HepG2 (cell line): Measurements from ENCODE around the gene KLRG1. TPM values are rescaled to one million over a fixed set of nuclear protein-coding genes. Genes with fewer than 3 reads are reported as not detected.

Source experiments
- ATAC-seq: fragments of 200-7000 bp; cut with Tn5 transposase; 3 replicates; pipeline ENCODE4 v1.9.1; 2020; ENCODE audit warnings: mild to moderate bottlenecking, moderate library complexity
- BruUV-seq: library from RNA; stranded (reverse); fragments of 400-500 nt; replicated peaks from 2 replicates; lab custom pipeline; 2021; lab: Mats Ljungman, UMichigan
- CTCF ChIA-PET: fragments of 300-600 bp; formaldehyde crosslinking; extraction: SDS; loops from one replicate; lab custom pipeline; 2021; ENCODE audit warnings: low total read pairs, inconsistent platforms, low intra/inter-chr PET ratio; lab: Yijun Ruan, JAX
- POLR2A ChIA-PET: fragments of 350-600 bp; sonication (Branson Sonifier 250); formaldehyde crosslinking; loops from one replicate; lab custom pipeline; 2020; ENCODE audit warnings: antibody characterized with exemption, inconsistent platforms; lab: Yijun Ruan, JAX
- DNase-seq: peaks from one replicate; pipeline ENCODE4 v3.0.0-alpha.2; 2015; ENCODE audit warnings: low spot score
- FAIRE-seq: peaks from 3 replicates; lab custom pipeline; 2011; peaks lifted over from hg19 to GRCh38; lab: Jason Lieb, UNC
- H2AFZ ChIP-seq: one replicate; pipeline ENCODE4 v1.6.1; 2011; ENCODE audit warnings: low read length, inconsistent platforms
- H3K27ac ChIP-seq: fragments of 300-600 bp; 3 replicates; pipeline ENCODE4 v1.8.0; 2011; ENCODE audit warnings: mixed run types, mild to moderate bottlenecking, mixed read lengths, low read length, inconsistent platforms; ENCODE audit not compliant: insufficient read depth; ENCODE audit errors: extremely low read length
- H3K27me3 ChIP-seq, 2 experiments: fragments of 200-600 bp in 1 of 2; 2 replicates in 1 of 2; 3 replicates in 1 of 2; pipeline versions ENCODE4 v1.6.0 to v1.8.0; 2011; ENCODE audit warnings: low read length in 2 of 2, mild to moderate bottlenecking in 2 of 2, moderate library complexity in 2 of 2, inconsistent platforms in 1 of 2; ENCODE audit not compliant: insufficient read depth in 2 of 2, control insufficient read depth in 1 of 2
- H3K36me3 ChIP-seq, 2 experiments: fragments of 200-600 bp in 1 of 2; replicated peaks in 1 of 2; 2 replicates in 1 of 2; 3 replicates in 1 of 2; pipeline versions ENCODE4 v1.5.1 to v1.8.0; 2011; ENCODE audit warnings: low read length in 2 of 2, inconsistent platforms in 1 of 2; ENCODE audit not compliant: insufficient read depth in 2 of 2, control insufficient read depth in 1 of 2
- H3K4me1 ChIP-seq: 2 replicates; pipeline ENCODE4 v1.5.1; 2012; ENCODE audit warnings: low read length, inconsistent platforms; ENCODE audit not compliant: insufficient read depth
- H3K4me2 ChIP-seq: 2 replicates; pipeline ENCODE4 v1.6.0; 2011; ENCODE audit warnings: low read depth, low read length, inconsistent platforms
- H3K4me3 ChIP-seq, 3 experiments: fragments of 200-600 bp in 1 of 3; sonication (generic), shearing (Covaris generic) in 1 of 3; replicated peaks in 1 of 3; 2 replicates each; pipeline ENCODE4 v1.5.1; 2011 to 2016; ENCODE audit warnings: low read length in 3 of 3, inconsistent platforms in 2 of 3, low read depth in 2 of 3, mild to moderate bottlenecking in 2 of 3, control low read depth in 1 of 3, mixed read lengths in 1 of 3; ENCODE audit not compliant: insufficient read depth in 1 of 3
- H3K79me2 ChIP-seq: one replicate; pipeline ENCODE4 v1.6.1; 2011; ENCODE audit warnings: low read length, inconsistent platforms; ENCODE audit not compliant: insufficient read depth
- H3K9ac ChIP-seq: 2 replicates; pipeline ENCODE4 v1.6.0; 2011; ENCODE audit warnings: mild to moderate bottlenecking, low read depth, low read length, inconsistent platforms; ENCODE audit not compliant: insufficient read depth
- H3K9me3 ChIP-seq: 2 replicates; pipeline ENCODE4 v1.5.1; 2012; ENCODE audit warnings: mild to moderate bottlenecking, low read length
- H4K20me1 ChIP-seq: 2 replicates; pipeline ENCODE4 v1.6.0; 2011; ENCODE audit warnings: inconsistent platforms, mild to moderate bottlenecking, low read length, moderate library complexity; ENCODE audit not compliant: insufficient read depth
- FIP1L1 ChIP-seq: fragments of 200-400 bp; formaldehyde crosslinking; IDR thresholded peaks from 2 replicates; pipeline ENCODE4 v1.6.1; 2018; ENCODE audit warnings: low read depth, mild to moderate bottlenecking, low read length, moderate library complexity, borderline replicate concordance; ENCODE audit not compliant: insufficient read depth
- JUND ChIP-seq: sonication (generic); formaldehyde crosslinking; IDR thresholded peaks from 2 replicates; pipeline ENCODE4 v1.8.0; 2022; ENCODE audit warnings: mild to moderate bottlenecking, missing genetic modification reagents
- MTF2 ChIP-seq: sonication (generic); formaldehyde crosslinking; IDR thresholded peaks from 2 replicates; pipeline ENCODE4 v1.5.0; 2020; ENCODE audit warnings: missing genetic modification reagents, borderline replicate concordance
- NR3C1 ChIP-seq: sonication (generic); formaldehyde crosslinking; IDR thresholded peaks from 2 replicates; pipeline ENCODE4 v1.4.0; 2020; ENCODE audit warnings: missing genetic modification reagents
- PHF21A ChIP-seq: sonication (generic); formaldehyde crosslinking; IDR thresholded peaks from 2 replicates; pipeline ENCODE4 v1.5.0; 2020; ENCODE audit warnings: mild to moderate bottlenecking, missing genetic modification reagents
- SPEN ChIP-seq: sonication (generic); formaldehyde crosslinking; IDR thresholded peaks from 2 replicates; pipeline ENCODE4 v1.5.1; 2020; ENCODE audit warnings: low read depth, mild to moderate bottlenecking, missing genetic modification reagents
- TOPORS ChIP-seq: sonication (generic); formaldehyde crosslinking; IDR thresholded peaks from 2 replicates; pipeline ENCODE4 v1.8.0; 2023; ENCODE audit warnings: mild to moderate bottlenecking, missing genetic modification reagents
- TP53 ChIP-seq: sonication (generic); formaldehyde crosslinking; conservative IDR thresholded peaks from 2 replicates; pipeline ENCODE4 v1.4.0; 2020; ENCODE audit warnings: missing genetic modification reagents
- ZNF3 ChIP-seq: IDR thresholded peaks from 2 replicates; pipeline ENCODE4 v1.7.0; 2017; ENCODE audit warnings: inconsistent platforms
- ZNF572 ChIP-seq: sonication (generic); formaldehyde crosslinking; IDR thresholded peaks from 2 replicates; pipeline ENCODE4 v1.5.1; 2020; ENCODE audit warnings: mild to moderate bottlenecking, missing genetic modification reagents
- ZNF766 ChIP-seq: sonication (generic); formaldehyde crosslinking; IDR thresholded peaks from 2 replicates; pipeline ENCODE4 v1.5.0; 2020; ENCODE audit warnings: missing genetic modification reagents, borderline replicate concordance
- WGBS: methylation state at CpG from one replicate; pipeline ENCODE4 v1.1.6; 2017; ENCODE audit warnings: low lambda C conversion rate; 5-methylcytosine and 5-hydroxymethylcytosine counted together
- in situ Hi-C: cut with HindIII; loops from 2 replicates; pipeline ENCODE4 v1.10.0; 2017; ENCODE audit warnings: low pct_unique_long_range_greater_than_20kb; ENCODE audit not compliant: extremely low pct_ligation_motif_present
- intact Hi-C: fragments of 100-400 bp; cut with micrococcal nuclease; formaldehyde crosslinking; loops from one replicate; pipeline ENCODE4 v1.10.0; 2022; ENCODE audit not compliant: unreplicated experiment
- polyA plus RNA-seq, 8 experiments: library from polyadenylated mRNA; depleted of rRNA in 3 of 8; stranded (reverse) in 7 of 8; unstranded in 1 of 8; fragments of >200 nt; fragmentation: Illumina TruSeq in 4 of 8; extraction: Trizol in 4 of 8; gene quantifications; 2 replicates each; pipeline versions ENCODE4 v1.2.1 to v1.2.3, GENCODE V29; 2011 to 2016; ENCODE audit warnings: low read depth in 4 of 8, missing spikeins in 1 of 8, mixed read lengths in 1 of 8; ENCODE audit not compliant: insufficient read depth in 1 of 8
- total RNA-seq, 5 experiments: library from RNA; depleted of rRNA; stranded (reverse); fragments of >200 nt; fragmentation: Illumina TruSeq; extraction: Trizol; gene quantifications; 2 replicates each; pipeline ENCODE4 v1.2.3, GENCODE V29; 2016; ENCODE audit warnings: low read depth in 1 of 5
- TF ChIP-seq, protein P1 (sequence below): sonication (generic); formaldehyde crosslinking; IDR thresholded peaks from 2 replicates; pipeline ENCODE4 v1.9.0; 2021; ENCODE audit warnings: missing genetic modification reagents, borderline replicate concordance
- TF ChIP-seq, protein P2 (sequence below): sonication (generic); formaldehyde crosslinking; IDR thresholded peaks from 2 replicates; pipeline ENCODE4 v1.4.0; 2020; ENCODE audit warnings: missing genetic modification reagents, borderline replicate concordance
- TF ChIP-seq, protein P3 (sequence below): sonication (generic); formaldehyde crosslinking; IDR thresholded peaks from 2 replicates; pipeline ENCODE4 v1.4.0; 2020; ENCODE audit warnings: missing genetic modification reagents

KLRG1 gene
- total and polyA plus RNA-seq, 2 of the 13 experiments (the other 11 are each of a cell fraction or from before 2014, with no cell fraction given) = 1.2 to 1.7 TPM

DNA sequence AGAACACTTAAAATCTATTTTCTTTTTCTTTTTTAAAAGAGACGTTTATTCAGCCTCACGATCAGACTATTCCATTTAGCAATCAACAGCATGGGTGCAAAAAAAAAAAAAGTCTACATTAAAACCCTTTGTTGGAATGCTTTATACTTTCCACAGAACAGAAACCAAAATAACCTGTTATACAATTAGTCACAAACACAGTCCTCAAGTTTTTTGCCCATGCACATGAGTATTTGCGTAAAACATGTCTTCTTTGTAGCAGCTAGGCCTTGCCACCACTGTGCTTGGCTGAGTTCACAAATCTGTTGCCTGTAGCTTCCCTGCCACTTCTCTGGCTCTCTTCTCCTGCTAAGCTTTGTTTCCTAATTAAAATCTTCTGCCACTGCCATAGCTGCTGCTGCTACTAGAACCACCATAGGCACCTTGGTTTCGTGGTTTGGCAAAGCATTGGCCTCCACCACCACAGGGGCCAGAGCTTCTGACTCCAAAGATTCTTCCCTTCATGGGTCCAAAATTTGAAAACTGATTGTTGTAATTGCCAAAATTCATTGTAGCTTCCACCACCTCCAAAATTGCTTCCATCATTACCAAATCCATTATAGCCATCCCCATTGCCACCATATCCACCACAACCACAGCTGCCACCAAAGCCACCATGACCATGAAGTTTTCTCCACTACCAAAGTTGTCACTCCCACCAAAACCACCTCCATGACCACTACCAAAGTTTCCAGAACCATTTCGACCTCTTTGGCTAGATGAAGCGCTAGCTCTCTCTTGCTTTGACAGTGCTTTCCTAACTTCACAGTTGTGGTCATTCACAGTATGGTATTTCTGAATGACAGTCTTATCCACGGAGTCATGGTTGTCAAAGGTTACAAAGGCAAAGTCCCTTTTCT lies 38.1 kb downstream of the KLRG1 start (continued):
- TF ChIP-seq, protein P1, sequence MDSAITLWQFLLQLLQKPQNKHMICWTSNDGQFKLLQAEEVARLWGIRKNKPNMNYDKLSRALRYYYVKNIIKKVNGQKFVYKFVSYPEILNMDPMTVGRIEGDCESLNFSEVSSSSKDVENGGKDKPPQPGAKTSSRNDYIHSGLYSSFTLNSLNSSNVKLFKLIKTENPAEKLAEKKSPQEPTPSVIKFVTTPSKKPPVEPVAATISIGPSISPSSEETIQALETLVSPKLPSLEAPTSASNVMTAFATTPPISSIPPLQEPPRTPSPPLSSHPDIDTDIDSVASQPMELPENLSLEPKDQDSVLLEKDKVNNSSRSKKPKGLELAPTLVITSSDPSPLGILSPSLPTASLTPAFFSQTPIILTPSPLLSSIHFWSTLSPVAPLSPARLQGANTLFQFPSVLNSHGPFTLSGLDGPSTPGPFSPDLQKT (CRISPR knock-in tag) = no peak

DNA sequence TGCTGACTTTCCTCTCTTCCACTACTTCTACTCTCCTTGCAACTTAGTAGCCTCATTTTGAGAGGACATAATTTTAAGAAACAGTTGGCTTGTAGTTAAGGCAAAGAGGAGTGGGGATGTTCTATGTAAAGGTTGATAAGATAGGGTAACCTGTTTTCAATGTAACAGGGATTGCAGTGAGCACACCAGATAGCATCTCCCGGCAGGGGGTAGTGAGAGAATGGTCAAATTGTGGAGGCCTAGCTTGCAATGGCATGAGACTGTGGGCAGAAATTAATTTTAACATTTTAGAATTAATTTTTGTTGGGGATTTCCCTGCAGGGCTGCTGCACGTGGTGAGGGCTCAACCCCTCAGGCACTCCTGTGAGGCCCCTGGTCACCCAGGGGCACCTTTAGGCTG lies 41.4 kb downstream of the KLRG1 start:
- H3K79me2 ChIP-seq = no peaks in the 10 kb centered on the region
- in situ Hi-C loops (loop anchor here (25.0 kb wide), 1 partner anchor 93 kb away; the partner anchor contains the start of gene M6PR), intact Hi-C loops (loop anchor here (5.0 kb wide), 1 partner anchor 43 kb away; the partner anchor contains the start of gene KLRG1)
- CTCF ChIA-PET = no interaction called here
- H3K4me3 ChIP-seq = no peak overlapping the region
- no peak for DNase-seq
- BruUV-seq = no TSS peak
- no peaks in the 10 kb centered on the region for H3K36me3 ChIP-seq
- H3K9me3 ChIP-seq = no peaks in the 10 kb centered on the region
- ATAC-seq = no peak
- H3K4me2 ChIP-seq = no peak overlapping the region
- TF ChIP-seq TOPORS (no peak), SPEN (CRISPR knock-in tag) (no peak), PHF21A (CRISPR knock-in tag) (no peak), ZNF572 (CRISPR knock-in tag) (no peak), NR3C1 (no peak), ZNF766 (CRISPR knock-in tag) (no peak), MTF2 (CRISPR knock-in tag) (no peak), ZNF3 (CRISPR knock-in tag) (no peak), FIP1L1 (no peak), TP53 (CRISPR knock-in tag) (no peak), JUND (CRISPR knock-in tag) (no peak)
- TF ChIP-seq, protein P2, sequence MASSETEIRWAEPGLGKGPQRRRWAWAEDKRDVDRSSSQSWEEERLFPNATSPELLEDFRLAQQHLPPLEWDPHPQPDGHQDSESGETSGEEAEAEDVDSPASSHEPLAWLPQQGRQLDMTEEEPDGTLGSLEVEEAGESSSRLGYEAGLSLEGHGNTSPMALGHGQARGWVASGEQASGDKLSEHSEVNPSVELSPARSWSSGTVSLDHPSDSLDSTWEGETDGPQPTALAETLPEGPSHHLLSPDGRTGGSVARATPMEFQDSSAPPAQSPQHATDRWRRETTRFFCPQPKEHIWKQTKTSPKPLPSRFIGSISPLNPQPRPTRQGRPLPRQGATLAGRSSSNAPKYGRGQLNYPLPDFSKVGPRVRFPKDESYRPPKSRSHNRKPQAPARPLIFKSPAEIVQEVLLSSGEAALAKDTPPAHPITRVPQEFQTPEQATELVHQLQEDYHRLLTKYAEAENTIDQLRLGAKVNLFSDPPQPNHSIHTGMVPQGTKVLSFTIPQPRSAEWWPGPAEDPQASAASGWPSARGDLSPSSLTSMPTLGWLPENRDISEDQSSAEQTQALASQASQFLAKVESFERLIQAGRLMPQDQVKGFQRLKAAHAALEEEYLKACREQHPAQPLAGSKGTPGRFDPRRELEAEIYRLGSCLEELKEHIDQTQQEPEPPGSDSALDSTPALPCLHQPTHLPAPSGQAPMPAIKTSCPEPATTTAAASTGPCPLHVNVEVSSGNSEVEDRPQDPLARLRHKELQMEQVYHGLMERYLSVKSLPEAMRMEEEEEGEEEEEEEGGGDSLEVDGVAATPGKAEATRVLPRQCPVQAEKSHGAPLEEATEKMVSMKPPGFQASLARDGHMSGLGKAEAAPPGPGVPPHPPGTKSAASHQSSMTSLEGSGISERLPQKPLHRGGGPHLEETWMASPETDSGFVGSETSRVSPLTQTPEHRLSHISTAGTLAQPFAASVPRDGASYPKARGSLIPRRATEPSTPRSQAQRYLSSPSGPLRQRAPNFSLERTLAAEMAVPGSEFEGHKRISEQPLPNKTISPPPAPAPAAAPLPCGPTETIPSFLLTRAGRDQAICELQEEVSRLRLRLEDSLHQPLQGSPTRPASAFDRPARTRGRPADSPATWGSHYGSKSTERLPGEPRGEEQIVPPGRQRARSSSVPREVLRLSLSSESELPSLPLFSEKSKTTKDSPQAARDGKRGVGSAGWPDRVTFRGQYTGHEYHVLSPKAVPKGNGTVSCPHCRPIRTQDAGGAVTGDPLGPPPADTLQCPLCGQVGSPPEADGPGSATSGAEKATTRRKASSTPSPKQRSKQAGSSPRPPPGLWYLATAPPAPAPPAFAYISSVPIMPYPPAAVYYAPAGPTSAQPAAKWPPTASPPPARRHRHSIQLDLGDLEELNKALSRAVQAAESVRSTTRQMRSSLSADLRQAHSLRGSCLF (CRISPR knock-in tag) = no peak
- TF ChIP-seq, protein P3, sequence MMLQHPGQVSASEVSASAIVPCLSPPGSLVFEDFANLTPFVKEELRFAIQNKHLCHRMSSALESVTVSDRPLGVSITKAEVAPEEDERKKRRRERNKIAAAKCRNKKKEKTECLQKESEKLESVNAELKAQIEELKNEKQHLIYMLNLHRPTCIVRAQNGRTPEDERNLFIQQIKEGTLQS = no peak
- no peak overlapping the region for H2AFZ ChIP-seq
- POLR2A ChIA-PET = no interaction called here
- WGBS = 27% methylated on average over 2 of the region's 2 CpGs
- H3K27ac ChIP-seq = no peak overlapping the region
- no peak for FAIRE-seq
- H4K20me1 ChIP-seq = no peaks in the 10 kb centered on the region
- no peak overlapping the region for H3K9ac ChIP-seq
- no peaks in the 10 kb centered on the region; a peak in 1 of 5 replicates for H3K27me3 ChIP-seq
- H3K4me1 ChIP-seq = peaks cover 18% of the 10 kb centered on the region
